OCI-LY7 (cell line): ENCODE data around the gene COL5A1. TPM values are rescaled to one million over a fixed set of nuclear protein-coding genes. Genes with fewer than 3 reads are reported as not detected.

Experiments
- BruUV-seq: library from RNA; stranded (reverse); fragments of 400-500 nt; replicated peaks from 2 replicates; lab custom pipeline; 2021; lab: Mats Ljungman, UMichigan
- CTCF ChIA-PET: fragments of 300-600 bp; sonication (Branson Sonifier 250); formaldehyde crosslinking; loops from one replicate; lab custom pipeline; 2022; ENCODE audit warnings: antibody characterized with exemption; ENCODE audit not compliant: unreplicated experiment; lab: Charles Lee
- POLR2A ChIA-PET: fragments of 300-600 bp; sonication (Branson Sonifier 250); formaldehyde crosslinking; loops from one replicate; lab custom pipeline; 2022; ENCODE audit warnings: antibody characterized with exemption; lab: Charles Lee
- DNase-seq: peaks from one replicate; pipeline ENCODE4 v3.0.0-alpha.2; 2015; ENCODE audit warnings: low spot score
- H2AFZ ChIP-seq: fragments of 200-600 bp; sonication (generic), shearing (Covaris generic); 2 replicates; pipeline ENCODE4 v1.6.1; 2014; ENCODE audit warnings: mild to moderate bottlenecking, antibody characterized with exemption, low read length, moderate library complexity
- H3K27ac ChIP-seq: fragments of 200-600 bp; sonication (generic); 2 replicates; pipeline ENCODE4 v1.5.1; 2014; ENCODE audit warnings: mixed run types, low read depth, mild to moderate bottlenecking, moderate library complexity, low read length, inconsistent platforms; ENCODE audit not compliant: poor library complexity, severe bottlenecking
- H3K36me3 ChIP-seq: fragments of 200-600 bp; sonication (generic); 2 replicates; pipeline ENCODE4 v1.6.1; 2014; ENCODE audit warnings: mild to moderate bottlenecking, antibody characterized with exemption, low read length, moderate library complexity, mixed read lengths; ENCODE audit not compliant: insufficient read depth
- H3K4me1 ChIP-seq: fragments of 200-600 bp; sonication (generic); 2 replicates; pipeline ENCODE4 v1.5.1; 2014; ENCODE audit warnings: mild to moderate bottlenecking, low read length; ENCODE audit not compliant: insufficient read depth, poor library complexity, severe bottlenecking
- H3K4me2 ChIP-seq: fragments of 200-600 bp; sonication (generic); 2 replicates; pipeline ENCODE4 v1.6.1; 2014; ENCODE audit warnings: mild to moderate bottlenecking, low read length
- H3K4me3 ChIP-seq: fragments of 200-600 bp; sonication (generic); 2 replicates; pipeline ENCODE4 v1.5.1; 2014; ENCODE audit warnings: mild to moderate bottlenecking, low read depth, low read length; ENCODE audit not compliant: poor library complexity, severe bottlenecking
- H3K79me2 ChIP-seq: fragments of 200-600 bp; sonication (generic); 2 replicates; pipeline ENCODE4 v1.6.1; 2016; ENCODE audit warnings: low read depth, mild to moderate bottlenecking, low read length, moderate library complexity, mixed read lengths; ENCODE audit not compliant: insufficient read depth
- H3K9me2 ChIP-seq: fragments of 200-600 bp; sonication (generic); 2 replicates; pipeline ENCODE4 v1.6.1; 2016; ENCODE audit warnings: mild to moderate bottlenecking, low read length, mixed read lengths; ENCODE audit not compliant: insufficient read depth
- H3K9me3 ChIP-seq: fragments of 200-600 bp; sonication (generic); 2 replicates; pipeline ENCODE4 v1.6.1; 2014; ENCODE audit warnings: mild to moderate bottlenecking, mixed run types, low read length, mixed read lengths
- H4K20me1 ChIP-seq: fragments of 200-600 bp; sonication (generic); 2 replicates; pipeline ENCODE4 v1.6.1; 2014; ENCODE audit warnings: mild to moderate bottlenecking, antibody characterized with exemption, low read length, moderate library complexity, mixed read lengths; ENCODE audit not compliant: insufficient read depth
- EZH2phosphoT487 ChIP-seq: fragments of 200-600 bp; sonication (generic); IDR thresholded peaks from 2 replicates; pipeline ENCODE4 v1.6.1; 2018; ENCODE audit warnings: low read depth, borderline replicate concordance, mild to moderate bottlenecking, mixed run types, antibody characterized with exemption, low read length, moderate library complexity, mixed read lengths
- intact Hi-C: fragments of 100-400 bp; cut with micrococcal nuclease; formaldehyde crosslinking; loops from one replicate; pipeline ENCODE4 v1.10.0; 2022; ENCODE audit not compliant: unreplicated experiment
- total RNA-seq, 2 experiments: library from RNA; depleted of rRNA in 1 of 2; stranded (reverse); fragments of >200 nt in 1 of 2; shearing (Covaris generic) in 1 of 2; gene quantifications; 2 replicates each; pipeline ENCODE4 v1.2.3, GENCODE V29; 2014 to 2022
- TF ChIP-seq, protein P1 (sequence below): fragments of 200-600 bp; sonication (generic); conservative IDR thresholded peaks from 2 replicates; pipeline ENCODE4 v1.5.1; 2014; ENCODE audit warnings: mild to moderate bottlenecking, antibody characterized with exemption, low read length, moderate library complexity, mixed read lengths

COL5A1 gene
- total RNA-seq, 2 experiments from 2014 or later, result 12.2 to 28.6 TPM

DNA sequence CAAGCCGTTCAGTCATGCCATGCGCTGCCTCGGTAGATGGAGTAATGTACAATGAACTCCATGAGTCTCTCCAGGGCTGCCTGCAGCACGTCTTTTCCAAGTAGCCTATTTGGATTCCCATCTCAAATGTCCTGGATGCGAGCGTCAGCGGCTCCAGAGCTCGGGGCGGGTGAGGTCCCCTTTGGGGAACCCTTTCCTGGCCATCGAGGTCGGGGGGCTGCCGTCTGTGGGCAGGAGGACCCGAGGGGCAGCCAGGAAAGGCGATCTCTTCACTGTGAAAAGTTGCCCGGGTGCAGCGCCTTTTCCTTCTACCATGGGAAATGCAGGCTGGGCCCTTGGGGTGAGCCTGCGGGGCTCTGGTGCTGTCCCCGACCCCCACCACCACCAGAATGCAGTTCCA, 202.1 kb downstream of the COL5A1 start:
- no peaks in the 10 kb centered on the region for H3K9me2 ChIP-seq
- no peak overlapping the region for H3K4me3 ChIP-seq
- POLR2A ChIA-PET, result no interaction called here
- no peak for DNase-seq
- intact Hi-C loops, result no loop called here
- CTCF ChIA-PET, result no interaction called here
- no peaks in the 10 kb centered on the region for H3K9me3 ChIP-seq
- no TSS peak for BruUV-seq
- no peaks in the 10 kb centered on the region for H3K4me1 ChIP-seq
- no peak overlapping the region for H2AFZ ChIP-seq
- no peaks in the 10 kb centered on the region; the same call in 1 of the 2 replicates for H4K20me1 ChIP-seq
- no peaks in the 10 kb centered on the region for H3K36me3 ChIP-seq
- H3K27ac ChIP-seq, result no peak overlapping the region
- no peak overlapping the region for H3K4me2 ChIP-seq
- H3K79me2 ChIP-seq, result no peaks in the 10 kb centered on the region
- TF ChIP-seq, protein P1, sequence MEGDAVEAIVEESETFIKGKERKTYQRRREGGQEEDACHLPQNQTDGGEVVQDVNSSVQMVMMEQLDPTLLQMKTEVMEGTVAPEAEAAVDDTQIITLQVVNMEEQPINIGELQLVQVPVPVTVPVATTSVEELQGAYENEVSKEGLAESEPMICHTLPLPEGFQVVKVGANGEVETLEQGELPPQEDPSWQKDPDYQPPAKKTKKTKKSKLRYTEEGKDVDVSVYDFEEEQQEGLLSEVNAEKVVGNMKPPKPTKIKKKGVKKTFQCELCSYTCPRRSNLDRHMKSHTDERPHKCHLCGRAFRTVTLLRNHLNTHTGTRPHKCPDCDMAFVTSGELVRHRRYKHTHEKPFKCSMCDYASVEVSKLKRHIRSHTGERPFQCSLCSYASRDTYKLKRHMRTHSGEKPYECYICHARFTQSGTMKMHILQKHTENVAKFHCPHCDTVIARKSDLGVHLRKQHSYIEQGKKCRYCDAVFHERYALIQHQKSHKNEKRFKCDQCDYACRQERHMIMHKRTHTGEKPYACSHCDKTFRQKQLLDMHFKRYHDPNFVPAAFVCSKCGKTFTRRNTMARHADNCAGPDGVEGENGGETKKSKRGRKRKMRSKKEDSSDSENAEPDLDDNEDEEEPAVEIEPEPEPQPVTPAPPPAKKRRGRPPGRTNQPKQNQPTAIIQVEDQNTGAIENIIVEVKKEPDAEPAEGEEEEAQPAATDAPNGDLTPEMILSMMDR, result no peak
- TF ChIP-seq EZH2phosphoT487, result no peak

DNA sequence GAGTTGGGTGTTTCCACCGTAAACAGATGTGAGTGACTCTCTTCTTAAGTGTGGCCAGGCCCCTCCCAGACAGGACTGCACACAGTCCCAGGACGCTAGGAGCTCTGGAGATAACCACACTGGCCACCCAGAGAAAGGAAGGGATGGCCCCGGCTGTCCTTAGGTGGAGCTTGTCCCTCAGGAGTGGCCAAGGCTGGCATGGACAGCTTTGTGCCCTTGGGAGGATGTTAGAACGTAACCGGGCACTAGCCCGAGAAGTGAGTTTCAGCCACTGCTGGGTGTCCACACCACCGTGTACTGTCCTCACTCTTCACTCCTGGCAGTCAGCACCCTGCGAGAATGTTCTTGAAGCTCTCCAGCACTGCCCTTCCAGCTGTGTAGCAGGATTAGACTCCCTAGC, 203.2 kb downstream of the COL5A1 start:
- Histone ChIP-seq H3K4me3 (no peak overlapping the region), H2AFZ (no peak overlapping the region), H3K9me3 (no peaks in the 10 kb centered on the region), H3K36me3 (no peaks in the 10 kb centered on the region), H3K4me1 (no peaks in the 10 kb centered on the region), H3K27ac (no peak overlapping the region), H3K4me2 (no peak overlapping the region), H3K9me2 (no peaks in the 10 kb centered on the region), H4K20me1 (no peaks in the 10 kb centered on the region; the same call in 1 of the 2 replicates), H3K79me2 (no peaks in the 10 kb centered on the region)
- BruUV-seq, result no TSS peak
- no peak for DNase-seq
- ChIA-PET POLR2A (no interaction called here), CTCF (no interaction called here)
- TF ChIP-seq EZH2phosphoT487, result no peak
- TF ChIP-seq, protein P1, result no peak
- intact Hi-C loops, result no loop called here

DNA sequence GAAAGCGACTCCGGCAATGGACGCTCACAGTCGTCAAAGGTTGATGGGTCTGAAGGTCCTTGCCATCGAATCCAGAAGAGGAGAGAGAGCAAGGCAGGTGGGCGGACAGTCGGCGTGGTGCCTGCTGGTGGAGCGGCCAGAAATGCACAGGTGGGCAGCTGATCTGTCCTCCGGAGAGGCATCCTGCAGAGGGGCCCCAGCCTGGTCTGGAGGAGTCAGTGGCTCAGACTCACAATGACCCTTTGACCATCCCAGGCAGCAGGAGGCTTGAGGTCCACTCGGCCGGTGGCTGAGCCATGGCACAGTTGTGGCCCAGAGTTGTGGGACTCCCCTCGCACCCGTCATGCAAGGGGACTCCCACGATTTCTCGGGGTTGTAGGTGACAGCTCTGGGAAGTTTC, 204.6 kb downstream of the COL5A1 start:
- H2AFZ ChIP-seq, result no peak overlapping the region
- no peaks in the 10 kb centered on the region for H3K9me3 ChIP-seq
- H3K27ac ChIP-seq, result no peak overlapping the region
- H3K4me1 ChIP-seq, result no peaks in the 10 kb centered on the region
- BruUV-seq, result no TSS peak
- TF ChIP-seq, protein P1, result no peak
- TF ChIP-seq EZH2phosphoT487, result no peak
- no peaks in the 10 kb centered on the region for H3K79me2 ChIP-seq
- POLR2A ChIA-PET, result no interaction called here
- intact Hi-C loops, result no loop called here
- H4K20me1 ChIP-seq, result no peaks in the 10 kb centered on the region; the same call in 1 of the 2 replicates
- DNase-seq, result no peak
- no peaks in the 10 kb centered on the region for H3K9me2 ChIP-seq
- no peak overlapping the region for H3K4me2 ChIP-seq
- no peaks in the 10 kb centered on the region for H3K36me3 ChIP-seq
- CTCF ChIA-PET, result no interaction called here
- no peak overlapping the region for H3K4me3 ChIP-seq
